SK-N-SH (cell line): Measurements from ENCODE around the gene FXYD2. TPM values are rescaled to one million over a fixed set of nuclear protein-coding genes. Genes with fewer than 3 reads are reported as not detected.

Experiments
- CTCF ChIA-PET: fragments of 300-600, 350-600 bp; formaldehyde crosslinking; extraction: SDS; loops from one replicate; lab custom pipeline; 2021; lab: Yijun Ruan, JAX
- POLR2A ChIA-PET: fragments of 350-600 bp; sonication (Branson Sonifier 250); formaldehyde crosslinking; extraction: SDS; loops from one replicate; lab custom pipeline; 2020; ENCODE audit warnings: antibody characterized with exemption, inconsistent platforms; lab: Yijun Ruan, JAX
- DNase-seq: peaks from one replicate; pipeline ENCODE4 v3.0.0; 2012
- H2AFZ ChIP-seq: fragments of 200-600 bp; sonication (generic); 2 replicates; pipeline ENCODE4 v1.8.1; 2016; ENCODE audit warnings: antibody characterized with exemption, mild to moderate bottlenecking, low read depth
- H3F3A ChIP-seq: fragments of 200-600 bp; sonication (generic); replicated peaks from 2 replicates; pipeline ENCODE3; 2016; ENCODE audit warnings: antibody characterized with exemption, mild to moderate bottlenecking; ENCODE audit not compliant: insufficient read depth
- H3K27ac ChIP-seq, 2 experiments: fragments of 200-500 bp in 1 of 2; fragments of 200-600 bp in 1 of 2; sonication (Bioruptor generic) in 1 of 2; sonication (generic), shearing (Covaris generic) in 1 of 2; 2 replicates each; pipeline versions ENCODE4 v1.5.1 to v1.6.1; 2014 to 2016; ENCODE audit warnings: low read depth in 2 of 2, inconsistent platforms in 1 of 2, low read length in 1 of 2, mild to moderate bottlenecking in 1 of 2, mixed read lengths in 1 of 2
- H3K27me3 ChIP-seq: fragments of 200-600 bp; sonication (generic), shearing (Covaris generic); 2 replicates; pipeline ENCODE4 v1.6.1; 2016; ENCODE audit warnings: mixed run types; ENCODE audit not compliant: insufficient read depth
- H3K36me3 ChIP-seq, 2 experiments: fragments of 200-500 bp in 1 of 2; fragments of 200-600 bp in 1 of 2; sonication (Bioruptor generic) in 1 of 2; sonication (generic) in 1 of 2; replicated peaks in 1 of 2; 2 replicates each; pipeline versions ENCODE3 to v1.5.1; 2014 to 2016; ENCODE audit warnings: low read length in 1 of 2, mild to moderate bottlenecking in 1 of 2; ENCODE audit not compliant: insufficient read depth in 2 of 2, control insufficient read depth in 1 of 2
- H3K4me1 ChIP-seq, 2 experiments: fragments of 200-500 bp in 1 of 2; fragments of 200-600 bp in 1 of 2; sonication (Bioruptor generic) in 1 of 2; sonication (generic), shearing (Covaris generic) in 1 of 2; 2 replicates each; pipeline versions ENCODE4 v1.5.1 to v1.6.1; 2014 to 2016; ENCODE audit warnings: low read depth in 1 of 2, low read length in 1 of 2, mixed run types in 1 of 2; ENCODE audit not compliant: insufficient read depth in 2 of 2, control insufficient read depth in 1 of 2
- H3K4me2 ChIP-seq: fragments of 200-600 bp; sonication (generic), shearing (Covaris generic); 2 replicates; pipeline ENCODE4 v1.6.1; 2017; ENCODE audit warnings: mixed run types
- H3K4me3 ChIP-seq, 2 experiments: fragments of 200-500 bp in 1 of 2; fragments of 200-600 bp in 1 of 2; sonication (Bioruptor generic) in 1 of 2; sonication (generic), shearing (Covaris generic) in 1 of 2; 2 replicates each; pipeline versions ENCODE4 v1.5.1 to v1.8.1; 2014 to 2016; ENCODE audit warnings: low read depth in 2 of 2, inconsistent platforms in 1 of 2, low read length in 1 of 2, mild to moderate bottlenecking in 1 of 2, mixed read lengths in 1 of 2, moderate library complexity in 1 of 2
- H3K79me2 ChIP-seq: fragments of 200-600 bp; sonication (generic); 2 replicates; pipeline ENCODE4 v1.8.1; 2017; ENCODE audit warnings: mild to moderate bottlenecking; ENCODE audit not compliant: insufficient read depth
- H3K9ac ChIP-seq: fragments of 200-600 bp; sonication (generic); 2 replicates; pipeline ENCODE4 v1.6.1; 2017; ENCODE audit warnings: mixed run types
- H3K9me2 ChIP-seq: fragments of 200-600 bp; sonication (generic); 2 replicates; pipeline ENCODE4 v1.6.1; 2017; ENCODE audit warnings: mixed run types
- H3K9me3 ChIP-seq: fragments of 200-600 bp; sonication (generic); 2 replicates; pipeline ENCODE4 v1.6.1; 2017; ENCODE audit warnings: mixed run types, mild to moderate bottlenecking, moderate library complexity
- H4K20me1 ChIP-seq: fragments of 200-600 bp; sonication (generic); 2 replicates; pipeline ENCODE4 v1.6.1; 2017; ENCODE audit warnings: mild to moderate bottlenecking, mixed run types; ENCODE audit not compliant: insufficient read depth
- ELF1 ChIP-seq: IDR thresholded peaks from 2 replicates; pipeline ENCODE4 v1.4.0; 2012
- EP300 ChIP-seq, 2 experiments: IDR thresholded peaks; 2 replicates each; pipeline versions ENCODE4 v1.4.0 to v1.6.1; 2012; ENCODE audit warnings: borderline replicate concordance in 1 of 2, low read depth in 1 of 2, low read length in 1 of 2
- EZH2phosphoT487 ChIP-seq: fragments of 200-600 bp; sonication (generic); IDR thresholded peaks from 2 replicates; pipeline ENCODE4 v1.6.1; 2017; ENCODE audit warnings: low read depth, mixed run types, mild to moderate bottlenecking, antibody characterized with exemption, moderate library complexity, borderline replicate concordance
- FOXM1 ChIP-seq: IDR thresholded peaks from 2 replicates; pipeline ENCODE4 v1.4.0; 2012; ENCODE audit warnings: low read depth, mild to moderate bottlenecking
- GABPA ChIP-seq: IDR thresholded peaks from 2 replicates; pipeline ENCODE4 v1.4.0; 2012; ENCODE audit warnings: low read depth, mild to moderate bottlenecking
- JUND ChIP-seq: IDR thresholded peaks from 2 replicates; pipeline ENCODE4 v1.4.0; 2012
- MAX ChIP-seq: IDR thresholded peaks from 2 replicates; pipeline ENCODE4 v1.4.0; 2012; ENCODE audit warnings: low read depth
- MEF2A ChIP-seq: IDR thresholded peaks from 2 replicates; pipeline ENCODE4 v1.4.0; 2012; ENCODE audit warnings: low read depth, borderline replicate concordance
- NRF1 ChIP-seq: IDR thresholded peaks from 2 replicates; pipeline ENCODE4 v1.6.1; 2012; ENCODE audit warnings: low read depth, mild to moderate bottlenecking, low read length
- PBX3 ChIP-seq: IDR thresholded peaks from 2 replicates; pipeline ENCODE4; 2012
- POLR2AphosphoS5 ChIP-seq: IDR thresholded peaks from 2 replicates; pipeline ENCODE4 v1.6.1; 2012; ENCODE audit warnings: low read depth, low read length
- RCOR1 ChIP-seq: fragments of 150-350 bp; IDR thresholded peaks from 2 replicates; pipeline ENCODE4 v1.6.1; 2017; ENCODE audit warnings: antibody characterized with exemption, low read length
- REST ChIP-seq: IDR thresholded peaks from 2 replicates; pipeline ENCODE4 v1.6.1; 2012; ENCODE audit warnings: mild to moderate bottlenecking, low read depth, low read length, moderate library complexity
- SIN3A ChIP-seq: IDR thresholded peaks from 2 replicates; pipeline ENCODE4 v1.6.1; 2012; ENCODE audit warnings: low read depth, mild to moderate bottlenecking, low read length, moderate library complexity, borderline replicate concordance
- SMC3 ChIP-seq: IDR thresholded peaks from 2 replicates; pipeline ENCODE4 v1.6.1; 2012; ENCODE audit warnings: low read depth, low read length, improper control_type of control experiment
- TCF12 ChIP-seq: IDR thresholded peaks from 2 replicates; pipeline ENCODE4 v1.4.0; 2012
- YY1 ChIP-seq: IDR thresholded peaks from 2 replicates; pipeline ENCODE4 v1.4.0; 2012; ENCODE audit warnings: low read depth, mild to moderate bottlenecking
- WGBS: methylation state at CpG from one replicate; pipeline ENCODE4 v1.1.6; 2017; ENCODE audit warnings: low lambda C conversion rate; 5-methylcytosine and 5-hydroxymethylcytosine counted together
- polyA plus RNA-seq, 3 experiments: library from polyadenylated mRNA; depleted of rRNA; stranded (reverse); fragments of >200 nt; gene quantifications; 2 replicates each; pipeline ENCODE4 v1.2.3, GENCODE V29; 2012
- TF ChIP-seq, protein P1 (sequence below): fragments of 150-350 bp; IDR thresholded peaks from 2 replicates; pipeline ENCODE4 v1.6.1; 2017; ENCODE audit warnings: antibody characterized with exemption, low read length, low read depth, borderline replicate concordance
- TF ChIP-seq, protein P2 (sequence below): IDR thresholded peaks from 2 replicates; pipeline ENCODE4 v1.4.0; 2012; ENCODE audit warnings: low read depth, borderline replicate concordance
- TF ChIP-seq, protein P3 (sequence below): fragments of 200-600 bp; sonication (generic); IDR thresholded peaks from 2 replicates; pipeline ENCODE4 v1.6.1; 2017; ENCODE audit warnings: antibody characterized with exemption, mild to moderate bottlenecking, moderate library complexity

The FXYD2 gene
- polyA plus RNA-seq, 1 of the 3 experiments (the other 2 are of a cell fraction): not detected

DNA sequence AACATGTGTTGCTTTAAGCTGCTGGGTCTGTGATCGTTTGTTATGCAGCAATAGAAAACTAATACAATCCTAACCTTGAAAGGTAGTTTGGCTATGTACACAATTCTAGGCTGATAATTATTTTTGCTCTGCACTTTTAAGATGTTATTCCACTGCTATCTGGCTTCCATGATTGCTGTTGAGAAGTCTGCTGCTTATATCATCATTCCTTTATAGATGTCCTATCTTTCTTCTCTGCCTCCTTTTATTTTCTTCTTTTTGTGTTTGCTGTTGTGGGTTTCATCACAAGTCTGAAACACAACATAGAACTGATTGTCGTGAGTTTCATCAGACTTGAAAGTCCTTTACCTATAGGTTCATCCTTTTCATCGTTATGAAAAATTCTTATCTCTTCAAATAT lies 27.8 kb upstream of the FXYD2 start:
- H3K27me3 ChIP-seq: no peaks in the 10 kb centered on the region; the same call in 1 of the 2 replicates
- H3K27ac ChIP-seq: no peak overlapping the region
- H2AFZ ChIP-seq: no peak overlapping the region
- H3K4me1 ChIP-seq: no peaks in the 10 kb centered on the region
- H4K20me1 ChIP-seq: no peaks in the 10 kb centered on the region
- CTCF ChIA-PET: interaction anchor here (0.8 to 17.3 kb wide), 4 partner anchors 9 to 426 kb away, joined by 3 to 438 read pairs (median 12); no protein-coding TSS in a partner anchor
- 37% methylated on average over 3 of the region's 3 CpGs for WGBS
- H3K9ac ChIP-seq: no peak overlapping the region
- no peak for TF ChIP-seq ELF1
- no peak for TF ChIP-seq EP300 (IDR thresholded peaks at IDR 0.05; ENCODE audit: borderline replicate concordance in 1 of 2, low read depth in 1 of 2, low read length in 1 of 2)
- TF ChIP-seq SMC3: no peak
- TF ChIP-seq RCOR1: no peak
- no peak for TF ChIP-seq EZH2phosphoT487
- TF ChIP-seq, protein P1, sequence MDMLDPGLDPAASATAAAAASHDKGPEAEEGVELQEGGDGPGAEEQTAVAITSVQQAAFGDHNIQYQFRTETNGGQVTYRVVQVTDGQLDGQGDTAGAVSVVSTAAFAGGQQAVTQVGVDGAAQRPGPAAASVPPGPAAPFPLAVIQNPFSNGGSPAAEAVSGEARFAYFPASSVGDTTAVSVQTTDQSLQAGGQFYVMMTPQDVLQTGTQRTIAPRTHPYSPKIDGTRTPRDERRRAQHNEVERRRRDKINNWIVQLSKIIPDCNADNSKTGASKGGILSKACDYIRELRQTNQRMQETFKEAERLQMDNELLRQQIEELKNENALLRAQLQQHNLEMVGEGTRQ: no peak
- no peak for TF ChIP-seq MEF2A
- TF ChIP-seq PBX3: no peak
- TF ChIP-seq POLR2AphosphoS5: no peak
- TF ChIP-seq, protein P2, sequence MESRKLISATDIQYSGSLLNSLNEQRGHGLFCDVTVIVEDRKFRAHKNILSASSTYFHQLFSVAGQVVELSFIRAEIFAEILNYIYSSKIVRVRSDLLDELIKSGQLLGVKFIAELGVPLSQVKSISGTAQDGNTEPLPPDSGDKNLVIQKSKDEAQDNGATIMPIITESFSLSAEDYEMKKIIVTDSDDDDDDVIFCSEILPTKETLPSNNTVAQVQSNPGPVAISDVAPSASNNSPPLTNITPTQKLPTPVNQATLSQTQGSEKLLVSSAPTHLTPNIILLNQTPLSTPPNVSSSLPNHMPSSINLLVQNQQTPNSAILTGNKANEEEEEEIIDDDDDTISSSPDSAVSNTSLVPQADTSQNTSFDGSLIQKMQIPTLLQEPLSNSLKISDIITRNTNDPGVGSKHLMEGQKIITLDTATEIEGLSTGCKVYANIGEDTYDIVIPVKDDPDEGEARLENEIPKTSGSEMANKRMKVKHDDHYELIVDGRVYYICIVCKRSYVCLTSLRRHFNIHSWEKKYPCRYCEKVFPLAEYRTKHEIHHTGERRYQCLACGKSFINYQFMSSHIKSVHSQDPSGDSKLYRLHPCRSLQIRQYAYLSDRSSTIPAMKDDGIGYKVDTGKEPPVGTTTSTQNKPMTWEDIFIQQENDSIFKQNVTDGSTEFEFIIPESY: no peak
- TF ChIP-seq MAX: no peak
- TF ChIP-seq GABPA: no peak
- no peak for TF ChIP-seq SIN3A
- TF ChIP-seq JUND: no peak
- no peak for TF ChIP-seq FOXM1
- TF ChIP-seq YY1: no peak
- TF ChIP-seq NRF1: no peak
- TF ChIP-seq, protein P3, sequence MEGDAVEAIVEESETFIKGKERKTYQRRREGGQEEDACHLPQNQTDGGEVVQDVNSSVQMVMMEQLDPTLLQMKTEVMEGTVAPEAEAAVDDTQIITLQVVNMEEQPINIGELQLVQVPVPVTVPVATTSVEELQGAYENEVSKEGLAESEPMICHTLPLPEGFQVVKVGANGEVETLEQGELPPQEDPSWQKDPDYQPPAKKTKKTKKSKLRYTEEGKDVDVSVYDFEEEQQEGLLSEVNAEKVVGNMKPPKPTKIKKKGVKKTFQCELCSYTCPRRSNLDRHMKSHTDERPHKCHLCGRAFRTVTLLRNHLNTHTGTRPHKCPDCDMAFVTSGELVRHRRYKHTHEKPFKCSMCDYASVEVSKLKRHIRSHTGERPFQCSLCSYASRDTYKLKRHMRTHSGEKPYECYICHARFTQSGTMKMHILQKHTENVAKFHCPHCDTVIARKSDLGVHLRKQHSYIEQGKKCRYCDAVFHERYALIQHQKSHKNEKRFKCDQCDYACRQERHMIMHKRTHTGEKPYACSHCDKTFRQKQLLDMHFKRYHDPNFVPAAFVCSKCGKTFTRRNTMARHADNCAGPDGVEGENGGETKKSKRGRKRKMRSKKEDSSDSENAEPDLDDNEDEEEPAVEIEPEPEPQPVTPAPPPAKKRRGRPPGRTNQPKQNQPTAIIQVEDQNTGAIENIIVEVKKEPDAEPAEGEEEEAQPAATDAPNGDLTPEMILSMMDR: no peak
- no peak for TF ChIP-seq TCF12
- no peak for TF ChIP-seq REST
- TF ChIP-seq, all 33 proteins: peak for 0
- Histone ChIP-seq H3K4me3 (no peak overlapping the region), H3K9me3 (0 out of 2 replicates have a peak, but pooled peaks cover 4% of the 10 kb centered on the region), H3K79me2 (no peaks in the 10 kb centered on the region), H3K9me2 (no peaks in the 10 kb centered on the region), H3K4me2 (no peak overlapping the region), H3F3A (no peaks in the 10 kb centered on the region), H3K36me3 (no peaks in the 10 kb centered on the region)
- POLR2A ChIA-PET: no interaction called here
- DNase-seq: no peak
